Neural cell (in vitro differentiated cells): ENCODE measurements around the gene S1PR4. TPM values are rescaled to one million over a fixed set of nuclear protein-coding genes. Genes with fewer than 3 reads are reported as not detected.

Experiments used
- H2AFZ ChIP-seq: fragments of 200-600, 300-800 bp; sonication (generic), shearing (Covaris generic); 2 replicates; pipeline ENCODE4 v1.6.0; 2014; ENCODE audit warnings: low read depth, mild to moderate bottlenecking, antibody characterized with exemption, low read length, moderate library complexity
- H3F3A ChIP-seq: fragments of 200-600 bp; shearing (Covaris generic); 2 replicates; pipeline ENCODE4 v1.6.1; 2016; ENCODE audit warnings: mild to moderate bottlenecking, moderate library complexity, mixed read lengths, antibody characterized with exemption, low read length; ENCODE audit not compliant: insufficient read depth, poor library complexity, severe bottlenecking
- H3K27ac ChIP-seq: fragments of 200-600, 300-800 bp; sonication (generic), shearing (Covaris generic); 2 replicates; pipeline ENCODE4 v1.5.1; 2014; ENCODE audit warnings: mild to moderate bottlenecking, low read length, moderate library complexity
- H3K27me3 ChIP-seq: fragments of 300-800, 200-600 bp; sonication (generic), shearing (Covaris generic); 2 replicates; pipeline ENCODE4 v1.6.0; 2014; ENCODE audit warnings: mild to moderate bottlenecking, low read depth, low read length, moderate library complexity; ENCODE audit not compliant: insufficient read depth
- H3K36me3 ChIP-seq: fragments of 300-800, 200-600 bp; sonication (generic), shearing (Covaris generic); 2 replicates; pipeline ENCODE4 v1.5.1; 2014; ENCODE audit warnings: mild to moderate bottlenecking, antibody characterized with exemption, low read length, moderate library complexity; ENCODE audit not compliant: insufficient read depth
- H3K4me2 ChIP-seq: fragments of 300-800, 200-600 bp; sonication (generic), shearing (Covaris generic); 2 replicates; pipeline ENCODE4 v1.6.0; 2014; ENCODE audit warnings: mild to moderate bottlenecking, low read length
- H3K4me3 ChIP-seq: fragments of 300-800, 200-600 bp; sonication (generic), shearing (Covaris generic); 2 replicates; pipeline ENCODE4 v1.5.1; 2014; ENCODE audit warnings: mild to moderate bottlenecking, low read length, moderate library complexity
- H3K79me2 ChIP-seq: fragments of 200-600 bp; shearing (Covaris generic); replicated peaks from 2 replicates; pipeline ENCODE4 v1.6.0; 2014; ENCODE audit warnings: mild to moderate bottlenecking, low read length, moderate library complexity; ENCODE audit not compliant: insufficient read depth
- H3K9ac ChIP-seq: fragments of 300-800, 200-600 bp; sonication (generic), shearing (Covaris generic); 2 replicates; pipeline ENCODE4 v1.6.1; 2016; ENCODE audit warnings: mild to moderate bottlenecking, low read length, mixed read lengths
- H3K9me2 ChIP-seq: fragments of 200-600 bp; shearing (Covaris generic); 2 replicates; pipeline ENCODE4 v1.6.1; 2016; ENCODE audit warnings: mild to moderate bottlenecking, low read length, mixed read lengths; ENCODE audit not compliant: insufficient read depth
- H3K9me3 ChIP-seq: fragments of 200-600, 300-800 bp; sonication (generic), shearing (Covaris generic); 2 replicates; pipeline ENCODE4 v1.6.1; 2016; ENCODE audit warnings: mild to moderate bottlenecking, mixed run types, low read length, moderate library complexity, mixed read lengths
- H4K20me1 ChIP-seq: fragments of 200-600 bp; shearing (Covaris generic); 2 replicates; pipeline ENCODE4 v1.6.1; 2016; ENCODE audit warnings: mild to moderate bottlenecking, mixed run types; ENCODE audit not compliant: insufficient read depth
- EP300 ChIP-seq: fragments of 450-650 bp; conservative IDR thresholded peaks from 2 replicates; pipeline ENCODE4 v1.6.1; 2014; ENCODE audit warnings: antibody characterized with exemption, mild to moderate bottlenecking, moderate library complexity; ENCODE audit not compliant: poor library complexity, severe bottlenecking
- EZH2 ChIP-seq: fragments of 200-600, 300-800 bp; shearing (Covaris generic), sonication (generic); IDR thresholded peaks from 2 replicates; pipeline ENCODE4 v1.6.1; 2014; ENCODE audit warnings: antibody characterized with exemption, low read length, borderline replicate concordance, mild to moderate bottlenecking; ENCODE audit not compliant: insufficient read depth, poor library complexity, severe bottlenecking
- MXI1 ChIP-seq: fragments of 450-650 bp; conservative IDR thresholded peaks from 2 replicates; pipeline ENCODE4 v1.6.1; 2014; ENCODE audit warnings: antibody characterized with exemption, mild to moderate bottlenecking; ENCODE audit not compliant: poor library complexity, severe bottlenecking
- POLR2AphosphoS5 ChIP-seq: IDR thresholded peaks from 2 replicates; pipeline ENCODE4 v1.6.1; 2012
- RAD21 ChIP-seq: fragments of 450-650 bp; conservative IDR thresholded peaks from 2 replicates; pipeline ENCODE4 v1.6.1; 2014; ENCODE audit warnings: antibody characterized with exemption, mild to moderate bottlenecking, moderate library complexity
- TAF1 ChIP-seq: IDR thresholded peaks from 2 replicates; pipeline ENCODE4 v1.6.1; 2012; ENCODE audit warnings: low read depth
- polyA plus RNA-seq: library from polyadenylated mRNA; depleted of rRNA; stranded (reverse); fragments of >200 nt; gene quantifications from 2 replicates; pipeline ENCODE4 v1.2.3, GENCODE V29; 2014
- TF ChIP-seq, protein P1 (sequence below): IDR thresholded peaks from 2 replicates; pipeline ENCODE4 v1.6.1; 2012; ENCODE audit warnings: borderline replicate concordance

Gene S1PR4
- polyA plus RNA-seq, 1 donor from 2014 or later: not detected

DNA sequence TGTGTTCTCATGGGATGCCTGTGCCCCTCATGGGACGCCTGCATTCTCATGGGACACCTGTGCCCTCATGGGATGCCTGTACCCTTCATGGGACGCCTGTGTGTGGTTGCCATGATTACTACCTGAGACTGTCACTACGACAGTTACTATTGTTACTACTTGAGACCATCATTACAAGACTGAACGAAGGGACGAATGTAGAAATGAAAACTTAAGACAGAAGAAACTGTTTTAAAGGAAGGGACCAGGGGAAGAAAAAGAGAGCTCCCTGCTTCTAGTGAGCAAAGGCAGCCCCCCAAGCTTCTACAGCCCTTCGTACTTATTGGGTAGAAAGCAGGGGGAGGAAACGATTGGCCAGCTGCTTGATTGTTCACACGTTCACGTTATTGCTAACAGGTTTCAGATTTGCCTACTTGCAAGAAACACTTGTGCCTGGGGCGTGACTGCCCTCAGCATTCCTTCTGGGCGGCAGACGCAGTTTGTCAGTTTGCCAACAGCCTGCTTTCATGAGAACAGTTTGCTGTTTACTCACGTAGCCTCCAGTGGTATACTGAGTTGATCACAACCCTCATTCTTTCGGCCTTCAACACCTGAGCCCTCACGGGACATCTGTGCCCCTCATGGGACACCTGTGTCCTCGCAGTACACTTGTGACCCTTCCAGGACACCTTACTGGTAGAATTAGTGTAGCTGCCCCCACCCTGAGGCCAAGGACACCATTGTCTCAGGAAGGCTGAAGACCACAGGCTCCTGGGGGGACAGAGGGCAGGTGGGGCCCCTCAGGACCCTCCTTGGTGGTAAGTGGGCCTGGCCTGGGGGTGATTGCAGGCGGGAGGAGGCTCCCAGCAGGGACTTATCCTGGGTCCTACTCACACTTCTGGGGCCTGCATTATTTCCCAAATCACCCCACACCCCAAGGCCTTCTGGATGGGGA is 2.5 kb upstream of the S1PR4 start:
- no peaks in the 10 kb centered on the region for H3F3A ChIP-seq
- H2AFZ ChIP-seq: no peak overlapping the region
- no peak for TF ChIP-seq RAD21
- no peak for TF ChIP-seq POLR2AphosphoS5
- no peak for TF ChIP-seq TAF1
- TF ChIP-seq, protein P1, sequence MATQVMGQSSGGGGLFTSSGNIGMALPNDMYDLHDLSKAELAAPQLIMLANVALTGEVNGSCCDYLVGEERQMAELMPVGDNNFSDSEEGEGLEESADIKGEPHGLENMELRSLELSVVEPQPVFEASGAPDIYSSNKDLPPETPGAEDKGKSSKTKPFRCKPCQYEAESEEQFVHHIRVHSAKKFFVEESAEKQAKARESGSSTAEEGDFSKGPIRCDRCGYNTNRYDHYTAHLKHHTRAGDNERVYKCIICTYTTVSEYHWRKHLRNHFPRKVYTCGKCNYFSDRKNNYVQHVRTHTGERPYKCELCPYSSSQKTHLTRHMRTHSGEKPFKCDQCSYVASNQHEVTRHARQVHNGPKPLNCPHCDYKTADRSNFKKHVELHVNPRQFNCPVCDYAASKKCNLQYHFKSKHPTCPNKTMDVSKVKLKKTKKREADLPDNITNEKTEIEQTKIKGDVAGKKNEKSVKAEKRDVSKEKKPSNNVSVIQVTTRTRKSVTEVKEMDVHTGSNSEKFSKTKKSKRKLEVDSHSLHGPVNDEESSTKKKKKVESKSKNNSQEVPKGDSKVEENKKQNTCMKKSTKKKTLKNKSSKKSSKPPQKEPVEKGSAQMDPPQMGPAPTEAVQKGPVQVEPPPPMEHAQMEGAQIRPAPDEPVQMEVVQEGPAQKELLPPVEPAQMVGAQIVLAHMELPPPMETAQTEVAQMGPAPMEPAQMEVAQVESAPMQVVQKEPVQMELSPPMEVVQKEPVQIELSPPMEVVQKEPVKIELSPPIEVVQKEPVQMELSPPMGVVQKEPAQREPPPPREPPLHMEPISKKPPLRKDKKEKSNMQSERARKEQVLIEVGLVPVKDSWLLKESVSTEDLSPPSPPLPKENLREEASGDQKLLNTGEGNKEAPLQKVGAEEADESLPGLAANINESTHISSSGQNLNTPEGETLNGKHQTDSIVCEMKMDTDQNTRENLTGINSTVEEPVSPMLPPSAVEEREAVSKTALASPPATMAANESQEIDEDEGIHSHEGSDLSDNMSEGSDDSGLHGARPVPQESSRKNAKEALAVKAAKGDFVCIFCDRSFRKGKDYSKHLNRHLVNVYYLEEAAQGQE: no peak
- TF ChIP-seq EP300: no peak
- no peak for TF ChIP-seq EZH2
- no peaks in the 10 kb centered on the region for H3K27me3 ChIP-seq
- H4K20me1 ChIP-seq: no peaks in the 10 kb centered on the region
- H3K9ac ChIP-seq: no peak overlapping the region
- H3K27ac ChIP-seq: no peak overlapping the region
- no peaks in the 10 kb centered on the region for H3K36me3 ChIP-seq
- H3K4me3 ChIP-seq: no peak overlapping the region
- H3K4me2 ChIP-seq: no peak overlapping the region
- no peaks in the 10 kb centered on the region for H3K9me3 ChIP-seq
- H3K79me2 ChIP-seq: no peaks in the 10 kb centered on the region
- no peaks in the 10 kb centered on the region for H3K9me2 ChIP-seq

DNA sequence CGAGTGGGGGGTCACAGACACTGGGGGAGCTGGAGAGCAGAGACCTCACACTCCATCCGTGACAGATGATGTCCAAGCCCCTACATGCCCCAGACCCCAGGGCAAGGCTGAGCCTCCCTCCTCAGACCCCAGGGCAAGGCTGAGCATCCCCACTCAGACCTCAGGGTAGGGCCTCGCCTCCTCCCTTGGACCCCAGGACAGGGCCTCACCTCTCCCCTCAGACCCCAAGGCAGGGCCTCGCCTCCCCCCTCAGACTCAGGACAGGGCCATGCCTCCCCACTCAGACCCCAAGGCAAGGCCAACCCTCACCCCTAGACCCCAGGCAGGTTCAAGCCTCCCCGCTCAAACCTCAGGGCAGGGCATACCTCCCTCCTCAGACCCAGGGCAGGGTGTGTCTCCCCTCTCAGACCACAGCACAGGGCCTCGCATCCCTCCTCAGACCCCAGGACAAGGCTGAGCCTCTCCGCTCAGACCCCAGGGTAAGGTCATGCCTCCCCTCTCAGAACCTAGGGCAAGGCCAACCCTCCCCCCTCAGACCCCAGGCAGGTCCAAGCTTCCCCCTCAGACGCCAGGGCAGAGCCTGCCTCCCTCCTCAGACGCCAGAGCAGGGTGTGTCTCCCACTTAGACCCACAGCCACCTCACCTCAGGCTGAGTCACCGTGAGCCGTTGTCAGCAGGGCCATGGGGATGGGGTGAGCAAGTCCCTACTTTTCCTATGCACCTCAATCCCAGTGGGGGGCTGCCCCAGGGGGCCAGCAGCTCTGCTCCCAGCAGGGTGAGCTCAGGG is 1.7 kb upstream of the S1PR4 start:
- Histone ChIP-seq H3K4me2 (no peak overlapping the region), H3K9me3 (no peaks in the 10 kb centered on the region), H3K27me3 (no peaks in the 10 kb centered on the region), H3F3A (no peaks in the 10 kb centered on the region), H3K27ac (no peak overlapping the region), H3K9ac (no peak overlapping the region), H3K36me3 (no peaks in the 10 kb centered on the region), H3K79me2 (no peaks in the 10 kb centered on the region), H3K4me3 (no peak overlapping the region), H3K9me2 (no peaks in the 10 kb centered on the region), H2AFZ (no peak overlapping the region), H4K20me1 (no peaks in the 10 kb centered on the region)
- TF ChIP-seq EZH2 (no peak), MXI1 (no peak), TAF1 (no peak)
